ENCODE results near the gene DGKB.

GRCh38 chr7:14424675-14425074, 477.9 kb downstream of the DGKB start:
- TF ChIP-seq CTCF (IDR thresholded peaks at IDR 0.05): no peak
- TF ChIP-seq POLR2A (IDR thresholded peaks at IDR 0.05): no peak
- TF ChIP-seq EP300 (IDR thresholded peaks at IDR 0.05): no peak
